Measurements from ENCODE around the gene KCNC4. TPM values are rescaled to one million over a fixed set of nuclear protein-coding genes. Genes with fewer than 3 reads are reported as not detected.
A peak's percentile ranks its signal among the peaks of the same experiment; 100 is the strongest.

The KCNC4 gene
- total RNA-seq, 6 donors from 2014 or later, result 2.5 to 11.9 (median 4.4) TPM

DNA sequence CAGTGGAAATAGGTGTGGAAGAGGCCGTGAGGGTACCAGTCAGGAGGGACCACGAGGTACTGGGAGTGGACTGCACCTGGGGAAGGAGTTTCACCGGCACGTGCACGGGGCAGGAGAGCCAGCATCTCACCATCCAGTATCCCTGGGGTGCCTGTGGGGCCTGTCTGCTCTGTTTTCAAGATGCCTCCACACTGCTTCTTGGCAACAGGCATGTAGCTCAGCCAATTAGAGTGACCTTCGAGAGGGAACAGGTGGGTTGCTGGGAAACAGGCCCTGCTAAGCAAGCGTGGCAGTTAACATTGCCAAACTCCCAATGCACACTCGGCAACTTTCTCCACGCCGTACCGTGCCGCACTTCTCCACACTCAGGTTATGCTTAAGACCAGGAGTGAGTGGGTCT, 17.7 kb downstream of the KCNC4 start:
- 95 to 96% methylated on average over 12 of the region's 12 CpGs for WGBS, 2 donors
- ATAC-seq (ENCODE audit: low FRiP score in 2 of 2) (no peak), DNase-seq (no peak)
- TF ChIP-seq, protein P1, sequence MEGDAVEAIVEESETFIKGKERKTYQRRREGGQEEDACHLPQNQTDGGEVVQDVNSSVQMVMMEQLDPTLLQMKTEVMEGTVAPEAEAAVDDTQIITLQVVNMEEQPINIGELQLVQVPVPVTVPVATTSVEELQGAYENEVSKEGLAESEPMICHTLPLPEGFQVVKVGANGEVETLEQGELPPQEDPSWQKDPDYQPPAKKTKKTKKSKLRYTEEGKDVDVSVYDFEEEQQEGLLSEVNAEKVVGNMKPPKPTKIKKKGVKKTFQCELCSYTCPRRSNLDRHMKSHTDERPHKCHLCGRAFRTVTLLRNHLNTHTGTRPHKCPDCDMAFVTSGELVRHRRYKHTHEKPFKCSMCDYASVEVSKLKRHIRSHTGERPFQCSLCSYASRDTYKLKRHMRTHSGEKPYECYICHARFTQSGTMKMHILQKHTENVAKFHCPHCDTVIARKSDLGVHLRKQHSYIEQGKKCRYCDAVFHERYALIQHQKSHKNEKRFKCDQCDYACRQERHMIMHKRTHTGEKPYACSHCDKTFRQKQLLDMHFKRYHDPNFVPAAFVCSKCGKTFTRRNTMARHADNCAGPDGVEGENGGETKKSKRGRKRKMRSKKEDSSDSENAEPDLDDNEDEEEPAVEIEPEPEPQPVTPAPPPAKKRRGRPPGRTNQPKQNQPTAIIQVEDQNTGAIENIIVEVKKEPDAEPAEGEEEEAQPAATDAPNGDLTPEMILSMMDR (IDR thresholded peaks at IDR 0.05), result no peak
- no peak for TF ChIP-seq EP300 (IDR thresholded peaks at IDR 0.05)
- no peak for TF ChIP-seq POLR2A (IDR thresholded peaks at IDR 0.05)
- TF ChIP-seq POLR2AphosphoS5 (IDR thresholded peaks at IDR 0.05), result no peak
- no peaks in the 10 kb centered on the region for H3K27me3 ChIP-seq
- no peaks in the 10 kb centered on the region for H3K4me1 ChIP-seq
- H3K4me3 ChIP-seq, result no peak overlapping the region
- no peaks in the 10 kb centered on the region for H3K9me3 ChIP-seq
- peaks cover 0 to 63% (median 9%) of the 10 kb centered on the region in 4 donors for H3K36me3 ChIP-seq
- H3K27ac ChIP-seq, result no peak overlapping the region

DNA sequence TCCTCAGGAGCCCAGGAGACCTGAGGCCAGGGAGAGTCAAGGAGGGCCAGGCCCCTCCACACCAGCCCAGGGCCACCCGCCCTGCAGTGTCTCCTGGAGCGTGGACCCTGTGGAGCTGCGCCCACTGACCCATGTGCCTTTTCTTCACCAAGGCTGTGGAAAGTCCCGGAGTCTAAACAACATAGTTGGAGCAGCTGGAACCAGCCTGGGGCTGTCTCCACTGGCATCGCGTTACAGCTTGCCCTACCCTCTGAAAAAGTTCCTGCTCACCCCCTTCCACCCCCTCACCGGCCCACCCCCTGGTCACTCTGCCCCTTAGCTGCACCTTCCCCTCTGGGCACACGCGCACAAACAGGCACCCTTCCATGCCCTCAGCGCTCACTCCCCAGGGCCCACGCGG, 18.3 kb downstream of the KCNC4 start:
- WGBS, 2 donors, result 81 to 89% methylated on average over 7 of the region's 12 CpGs
- H3K27ac ChIP-seq, result no peak overlapping the region

DNA sequence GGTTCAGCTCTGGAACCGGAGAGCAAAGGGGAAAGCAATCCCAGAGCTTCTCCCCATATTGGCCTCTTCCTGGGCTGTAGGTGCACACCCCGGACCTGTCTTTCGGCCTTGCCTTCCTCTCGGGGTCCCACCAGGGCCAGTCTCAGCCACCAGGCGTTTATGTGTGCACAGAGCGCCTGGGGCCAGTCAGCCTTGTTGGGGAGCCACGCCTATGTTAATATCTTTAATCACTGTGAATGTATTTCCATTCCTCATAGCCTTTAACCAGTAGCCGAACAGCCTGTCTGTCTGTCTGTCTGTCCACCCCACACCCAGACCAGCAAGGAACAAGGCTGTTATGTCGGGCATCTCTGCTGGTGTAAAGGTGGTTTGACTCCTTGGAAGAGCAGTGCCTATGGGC, 18.8 kb downstream of the KCNC4 start:
- Histone ChIP-seq H3K4me1 (no peaks in the 10 kb centered on the region), H3K36me3 (peaks cover 0 to 54% (median 5%) of the 10 kb centered on the region in 4 donors), H3K27me3 (no peaks in the 10 kb centered on the region), H3K27ac (no peak overlapping the region), H3K9me3 (no peaks in the 10 kb centered on the region), H3K4me3 (no peak overlapping the region)
- ATAC-seq (ENCODE audit: low FRiP score in 2 of 2), result no peak
- TF ChIP-seq, protein P1 (IDR thresholded peaks at IDR 0.05), result no peak
- no peak for TF ChIP-seq POLR2AphosphoS5 (IDR thresholded peaks at IDR 0.05)
- no peak for TF ChIP-seq POLR2A (IDR thresholded peaks at IDR 0.05)
- TF ChIP-seq EP300 (IDR thresholded peaks at IDR 0.05), result no peak
- WGBS, 2 donors, result 95 to 96% methylated on average over 4 to 9 of the region's 9 CpGs
- DNase-seq, result no peak

More for the DNA sequence above, 18.3 kb downstream of the KCNC4 start:
- Histone ChIP-seq H3K4me1 (no peaks in the 10 kb centered on the region), H3K27me3 (no peaks in the 10 kb centered on the region), H3K36me3 (peaks cover 0 to 59% (median 7%) of the 10 kb centered on the region in 4 donors), H3K4me3 (no peak overlapping the region), H3K9me3 (no peaks in the 10 kb centered on the region)
- TF ChIP-seq EP300 (IDR thresholded peaks at IDR 0.05), result no peak
- no peak for TF ChIP-seq POLR2A (IDR thresholded peaks at IDR 0.05)
- TF ChIP-seq POLR2AphosphoS5 (IDR thresholded peaks at IDR 0.05), result no peak
- TF ChIP-seq, protein P1 (IDR thresholded peaks at IDR 0.05), result no peak
- ATAC-seq (ENCODE audit: low FRiP score in 2 of 2), result no peak
- DNase-seq, result no peak

DNA sequence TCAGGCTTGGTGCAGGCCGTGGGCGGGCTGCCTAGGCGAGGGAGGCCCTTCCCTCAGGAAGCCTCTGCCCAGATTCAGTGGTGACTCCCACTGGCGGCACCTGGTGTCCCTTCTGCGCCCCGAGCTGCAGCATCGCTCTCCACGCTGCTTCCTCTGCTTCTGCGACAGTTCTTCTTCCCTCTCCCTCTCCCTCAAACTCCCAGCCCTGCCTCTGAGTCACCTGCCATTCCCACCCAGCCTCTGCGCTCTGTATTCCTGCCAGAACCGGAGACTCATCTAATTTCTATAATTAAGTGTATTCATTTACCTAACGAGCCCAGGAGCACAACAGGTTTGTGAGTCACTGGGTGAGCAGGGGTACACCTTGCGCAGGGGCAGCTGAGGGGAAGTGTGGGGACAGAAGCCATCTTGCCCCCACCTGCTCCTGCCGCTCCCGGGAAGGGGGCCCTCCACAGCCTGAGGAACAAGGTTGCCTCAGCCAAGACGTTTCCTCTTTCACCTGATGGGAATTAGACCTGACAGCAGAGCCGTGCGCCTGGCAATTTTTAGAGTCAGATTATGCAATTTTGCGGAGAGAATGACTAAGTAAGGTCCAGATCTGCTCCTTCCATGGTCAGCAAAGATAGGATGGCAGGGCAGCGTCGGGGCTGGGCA, 19.4 kb downstream of the KCNC4 start:
- Histone ChIP-seq H3K36me3 (peaks cover 0 to 52% (median 5%) of the 10 kb centered on the region in 4 donors), H3K27me3 (no peaks in the 10 kb centered on the region), H3K27ac (no peak overlapping the region), H3K4me1 (no peaks in the 10 kb centered on the region), H3K4me3 (no peak overlapping the region), H3K9me3 (no peaks in the 10 kb centered on the region)
- 83 to 93% methylated on average over 11 to 21 of the region's 21 CpGs for WGBS, 2 donors
- TF ChIP-seq, protein P1 (IDR thresholded peaks at IDR 0.05), result no peak
- no peak for TF ChIP-seq POLR2AphosphoS5 (IDR thresholded peaks at IDR 0.05)
- no peak for TF ChIP-seq EP300 (IDR thresholded peaks at IDR 0.05)
- no peak for TF ChIP-seq POLR2A (IDR thresholded peaks at IDR 0.05)
- ATAC-seq (ENCODE audit: low FRiP score in 2 of 2) (no peak), DNase-seq (peak in 1 of 2 donors; percentile 65)
